Natural killer cell (primary cell): Measurements from ENCODE around the gene LITAFD. TPM values are rescaled to one million over a fixed set of nuclear protein-coding genes. Genes with fewer than 3 reads are reported as not detected.

Source experiments
- ATAC-seq, 3 donors: fragments of 150-1000 bp in 2 of 3; fragments of 200-7000 bp in 1 of 3; cut with Tn5 transposase; 1 replicate in 1 of 3; 2 replicates in 2 of 3; pipeline ENCODE4 v1.10.0; 2021; ENCODE audit warnings: mild to moderate bottlenecking in 2 of 3, moderate library complexity in 2 of 3
- DNase-seq, 2 donors: peaks; one replicate each; pipeline versions ENCODE4 v3.0.0 to v3.0.0-alpha.2; 2013 to 2021; ENCODE audit warnings: mixed read lengths in 1 of 2
- H3K27ac ChIP-seq: one replicate; pipeline ENCODE4 v1.5.1; 2013; ENCODE audit warnings: mild to moderate bottlenecking, low read length
- H3K27me3 ChIP-seq: one replicate; pipeline ENCODE4 v1.6.1; 2013; ENCODE audit warnings: low read length; ENCODE audit not compliant: control insufficient read depth, insufficient read depth
- H3K36me3 ChIP-seq: one replicate; pipeline ENCODE4 v1.6.1; 2013; ENCODE audit warnings: low read length; ENCODE audit not compliant: control insufficient read depth, insufficient read depth
- H3K4me1 ChIP-seq: one replicate; pipeline ENCODE4 v1.6.1; 2013; ENCODE audit warnings: low read length; ENCODE audit not compliant: control insufficient read depth, insufficient read depth
- H3K4me3 ChIP-seq: one replicate; pipeline ENCODE4 v1.5.1; 2013; ENCODE audit warnings: low read length
- H3K9me3 ChIP-seq: one replicate; pipeline ENCODE4 v1.6.1; 2013; ENCODE audit warnings: low read length; ENCODE audit not compliant: control insufficient read depth, insufficient read depth
- H3K27ac Mint-ChIP-seq, 2 donors: one replicate each; pipeline ENCODE4 v1.8.0; 2022; ENCODE audit warnings: mild to moderate bottlenecking in 2 of 2, mixed read lengths in 2 of 2, moderate library complexity in 1 of 2
- H3K27me3 Mint-ChIP-seq, 2 donors: one replicate each; pipeline ENCODE4 v1.8.0; 2022; ENCODE audit warnings: low read depth in 2 of 2, mixed read lengths in 2 of 2
- H3K36me3 Mint-ChIP-seq: one replicate; pipeline ENCODE4 v1.8.0; 2022; ENCODE audit warnings: mixed read lengths
- H3K4me1 Mint-ChIP-seq, 2 donors: one replicate each; pipeline ENCODE4 v1.8.0; 2022; ENCODE audit warnings: mixed read lengths in 2 of 2
- H3K4me3 Mint-ChIP-seq: one replicate; pipeline ENCODE4 v1.8.0; 2022; ENCODE audit warnings: mild to moderate bottlenecking, moderate library complexity, mixed read lengths
- H3K9me3 Mint-ChIP-seq, 2 donors: one replicate each; pipeline ENCODE4 v1.8.0; 2022; ENCODE audit warnings: mixed read lengths in 2 of 2
- CTCF ChIP-seq: fragments of 200-600 bp; IDR thresholded peaks from one replicate; pipeline ENCODE4 v1.8.0; 2022; ENCODE audit warnings: antibody characterized with exemption
- WGBS: methylation state at CpG from one replicate; pipeline ENCODE4 v1.1.7; 2013; ENCODE audit warnings: missing lambda C conversion rate; ENCODE audit not compliant: insufficient coverage; 5-methylcytosine and 5-hydroxymethylcytosine counted together
- intact Hi-C: fragments of 100-400 bp; cut with micrococcal nuclease; formaldehyde crosslinking; loops from one replicate; pipeline ENCODE4 v1.14.2; 2022
- total RNA-seq, 4 donors: library from RNA; stranded (reverse); fragments of 120-200 nt in 1 of 4; gene quantifications; one replicate each; pipeline versions ENCODE4 v1.2.3 to v1.2.4, GENCODE V29; 2013 to 2022

Gene LITAFD
- total RNA-seq, 3 donors from 2014 or later (not counting 1 experiment from before 2014, with no cell fraction given) = 0.21 to 1.1 (median 0.29) TPM

GRCh38 chr16:8901320-8901861, 19.2 kb downstream of the LITAFD start:
- no peaks in the 10 kb centered on the region for H3K4me1 ChIP-seq
- Mint-ChIP-seq H3K9me3 (no peaks in the 10 kb centered on the region), H3K36me3 (peaks cover 32% of the 10 kb centered on the region), H3K27me3 (no peaks in the 10 kb centered on the region), H3K27ac (no peak overlapping the region), H3K4me3 (no peak overlapping the region), H3K4me1 (no peaks in the 10 kb centered on the region)
- no peaks in the 10 kb centered on the region for H3K27me3 ChIP-seq
- H3K4me3 ChIP-seq = no peak overlapping the region
- WGBS = 92% methylated on average over 13 of the region's 13 CpGs
- no peak for TF ChIP-seq CTCF
- ATAC-seq (no peak), DNase-seq (no peak)
- H3K27ac ChIP-seq = no peak overlapping the region
- peaks cover 92% of the 10 kb centered on the region for H3K36me3 ChIP-seq
- intact Hi-C loops = no loop called here
- H3K9me3 ChIP-seq = no peaks in the 10 kb centered on the region

GRCh38 chr16:8903004-8903403, 20.9 kb downstream of the LITAFD start:
- Mint-ChIP-seq H3K9me3 (no peaks in the 10 kb centered on the region), H3K4me1 (no peaks in the 10 kb centered on the region), H3K27ac (no peak overlapping the region), H3K4me3 (no peak overlapping the region), H3K36me3 (peaks cover 32% of the 10 kb centered on the region), H3K27me3 (no peaks in the 10 kb centered on the region)
- H3K9me3 ChIP-seq = no peaks in the 10 kb centered on the region
- intact Hi-C loops = no loop called here
- no peaks in the 10 kb centered on the region for H3K27me3 ChIP-seq
- no peaks in the 10 kb centered on the region for H3K4me1 ChIP-seq
- DNase-seq = no peak
- TF ChIP-seq CTCF = no peak
- no peak overlapping the region for H3K4me3 ChIP-seq
- no peak for ATAC-seq
- over 99% methylated on average over 9 of the region's 9 CpGs for WGBS
- peaks cover 89% of the 10 kb centered on the region for H3K36me3 ChIP-seq
- H3K27ac ChIP-seq = no peak overlapping the region

- H3K27me3 ChIP-seq = no peaks in the 10 kb centered on the region
- peaks cover 89% of the 10 kb centered on the region for H3K36me3 ChIP-seq
- 96% methylated on average over 8 of the region's 8 CpGs for WGBS
- Mint-ChIP-seq H3K27me3 (no peaks in the 10 kb centered on the region), H3K9me3 (no peaks in the 10 kb centered on the region), H3K4me1 (peaks cover 1 to 6% of the 10 kb centered on the region in 2 donors), H3K4me3 (no peak overlapping the region), H3K36me3 (peaks cover 25% of the 10 kb centered on the region), H3K27ac (no peak overlapping the region)
- no peak overlapping the region for H3K27ac ChIP-seq
- ATAC-seq = no peak
- no peaks in the 10 kb centered on the region for H3K4me1 ChIP-seq
- TF ChIP-seq CTCF = no peak
- DNase-seq = no peak
- intact Hi-C loops = no loop called here
- no peaks in the 10 kb centered on the region for H3K9me3 ChIP-seq
- no peak overlapping the region for H3K4me3 ChIP-seq
Measured at GRCh38 chr16:8904018-8904430, 21.9 kb downstream of the LITAFD start.

GRCh38 chr16:8905168-8905762, 23.1 kb downstream of the LITAFD start:
- intact Hi-C loops = no loop called here
- ATAC-seq (peak; percentile 35 to 64 (median 61)), DNase-seq (peak in 1 of 2 donors; percentile 47)
- Histone ChIP-seq H3K27ac (no peak overlapping the region), H3K4me1 (no peaks in the 10 kb centered on the region), H3K4me3 (no peak overlapping the region), H3K9me3 (no peaks in the 10 kb centered on the region), H3K27me3 (no peaks in the 10 kb centered on the region), H3K36me3 (peaks cover 85% of the 10 kb centered on the region)
- Mint-ChIP-seq H3K9me3 (no peaks in the 10 kb centered on the region), H3K27me3 (no peaks in the 10 kb centered on the region), H3K4me3 (no peak overlapping the region), H3K27ac (peak overlapping the region in 1 of 2 donors; percentile 49), H3K4me1 (peaks cover 5 to 12% of the 10 kb centered on the region in 2 donors), H3K36me3 (peaks cover 21% of the 10 kb centered on the region)
- WGBS = 86% methylated on average over 13 of the region's 13 CpGs
- no peak for TF ChIP-seq CTCF
